Ishikawa (cell line): ENCODE data around the gene SLCO3A1.

ENCODE experiments used
- CEBPB ChIP-seq: IDR thresholded peaks from 2 replicates; pipeline ENCODE4 v1.6.1; 2012
- CREB1 ChIP-seq: IDR thresholded peaks from 2 replicates; pipeline ENCODE4 v1.6.1; 2012; ENCODE audit warnings: low read depth
- EGR1 ChIP-seq: IDR thresholded peaks from 2 replicates; pipeline ENCODE4 v1.6.1; 2012
- EP300 ChIP-seq: IDR thresholded peaks from 2 replicates; pipeline ENCODE4 v1.6.1; 2012; ENCODE audit warnings: borderline replicate concordance
- FOXM1 ChIP-seq: IDR thresholded peaks from 2 replicates; pipeline ENCODE4 v1.6.1; 2012; ENCODE audit warnings: low read depth, borderline replicate concordance
- NFIC ChIP-seq: IDR thresholded peaks from 2 replicates; pipeline ENCODE4 v1.6.1; 2012
- RAD21 ChIP-seq: IDR thresholded peaks from 2 replicates; pipeline ENCODE4 v1.6.1; 2012; ENCODE audit warnings: low read depth
- TAF1 ChIP-seq: IDR thresholded peaks from 2 replicates; pipeline ENCODE4 v1.6.1; 2012; ENCODE audit warnings: low read depth, mild to moderate bottlenecking
- TCF12 ChIP-seq: IDR thresholded peaks from 2 replicates; pipeline ENCODE4 v1.6.1; 2012; ENCODE audit warnings: low read depth
- TEAD4 ChIP-seq: IDR thresholded peaks from 2 replicates; pipeline ENCODE4 v1.6.1; 2012
- USF1 ChIP-seq: IDR thresholded peaks from 2 replicates; pipeline ENCODE4 v1.6.1; 2012
- YY1 ChIP-seq: IDR thresholded peaks from 2 replicates; pipeline ENCODE4 v1.6.1; 2012; ENCODE audit warnings: low read depth
- ZBTB7A ChIP-seq: IDR thresholded peaks from 2 replicates; pipeline ENCODE4 v1.6.1; 2012; ENCODE audit warnings: low read depth
- TF ChIP-seq, protein P1 (sequence below): IDR thresholded peaks from 2 replicates; pipeline ENCODE4 v1.6.1; 2012
- TF ChIP-seq, protein P2 (sequence below): IDR thresholded peaks from 2 replicates; pipeline ENCODE4 v1.6.1; 2012; ENCODE audit warnings: low read depth, mild to moderate bottlenecking

SLCO3A1 gene

GRCh38 chr15:92006186-92007028, 152.9 kb downstream of the SLCO3A1 start:
- TF ChIP-seq NFIC (no peak), FOXM1 (no peak), CEBPB (no peak), YY1 (no peak), ZBTB7A (no peak), EP300 (no peak), TCF12 (no peak), TEAD4 (no peak), CREB1 (no peak), USF1 (no peak), TAF1 (no peak)
- TF ChIP-seq, protein P1, sequence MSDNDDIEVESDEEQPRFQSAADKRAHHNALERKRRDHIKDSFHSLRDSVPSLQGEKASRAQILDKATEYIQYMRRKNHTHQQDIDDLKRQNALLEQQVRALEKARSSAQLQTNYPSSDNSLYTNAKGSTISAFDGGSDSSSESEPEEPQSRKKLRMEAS = no peak

- TF ChIP-seq ZBTB7A (no peak), TCF12 (no peak), NFIC (no peak), TEAD4 (no peak), FOXM1 (no peak), USF1 (no peak), YY1 (no peak), EGR1 (no peak)
- TF ChIP-seq, protein P1 = no peak
- TF ChIP-seq, protein P2, sequence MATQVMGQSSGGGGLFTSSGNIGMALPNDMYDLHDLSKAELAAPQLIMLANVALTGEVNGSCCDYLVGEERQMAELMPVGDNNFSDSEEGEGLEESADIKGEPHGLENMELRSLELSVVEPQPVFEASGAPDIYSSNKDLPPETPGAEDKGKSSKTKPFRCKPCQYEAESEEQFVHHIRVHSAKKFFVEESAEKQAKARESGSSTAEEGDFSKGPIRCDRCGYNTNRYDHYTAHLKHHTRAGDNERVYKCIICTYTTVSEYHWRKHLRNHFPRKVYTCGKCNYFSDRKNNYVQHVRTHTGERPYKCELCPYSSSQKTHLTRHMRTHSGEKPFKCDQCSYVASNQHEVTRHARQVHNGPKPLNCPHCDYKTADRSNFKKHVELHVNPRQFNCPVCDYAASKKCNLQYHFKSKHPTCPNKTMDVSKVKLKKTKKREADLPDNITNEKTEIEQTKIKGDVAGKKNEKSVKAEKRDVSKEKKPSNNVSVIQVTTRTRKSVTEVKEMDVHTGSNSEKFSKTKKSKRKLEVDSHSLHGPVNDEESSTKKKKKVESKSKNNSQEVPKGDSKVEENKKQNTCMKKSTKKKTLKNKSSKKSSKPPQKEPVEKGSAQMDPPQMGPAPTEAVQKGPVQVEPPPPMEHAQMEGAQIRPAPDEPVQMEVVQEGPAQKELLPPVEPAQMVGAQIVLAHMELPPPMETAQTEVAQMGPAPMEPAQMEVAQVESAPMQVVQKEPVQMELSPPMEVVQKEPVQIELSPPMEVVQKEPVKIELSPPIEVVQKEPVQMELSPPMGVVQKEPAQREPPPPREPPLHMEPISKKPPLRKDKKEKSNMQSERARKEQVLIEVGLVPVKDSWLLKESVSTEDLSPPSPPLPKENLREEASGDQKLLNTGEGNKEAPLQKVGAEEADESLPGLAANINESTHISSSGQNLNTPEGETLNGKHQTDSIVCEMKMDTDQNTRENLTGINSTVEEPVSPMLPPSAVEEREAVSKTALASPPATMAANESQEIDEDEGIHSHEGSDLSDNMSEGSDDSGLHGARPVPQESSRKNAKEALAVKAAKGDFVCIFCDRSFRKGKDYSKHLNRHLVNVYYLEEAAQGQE = no peak
These were observed 155.7 kb downstream of the SLCO3A1 start for GRCh38 chr15:92009162-92009561.

- TF ChIP-seq RAD21 (no peak), TEAD4 (no peak), EGR1 (no peak), TCF12 (no peak), CREB1 (no peak), YY1 (no peak), USF1 (no peak), ZBTB7A (no peak), CEBPB (no peak), NFIC (no peak)
- TF ChIP-seq, protein P1 = no peak
- TF ChIP-seq, protein P2 = no peak
These were observed 158.3 kb downstream of the SLCO3A1 start for GRCh38 chr15:92011611-92012367.

DNA sequence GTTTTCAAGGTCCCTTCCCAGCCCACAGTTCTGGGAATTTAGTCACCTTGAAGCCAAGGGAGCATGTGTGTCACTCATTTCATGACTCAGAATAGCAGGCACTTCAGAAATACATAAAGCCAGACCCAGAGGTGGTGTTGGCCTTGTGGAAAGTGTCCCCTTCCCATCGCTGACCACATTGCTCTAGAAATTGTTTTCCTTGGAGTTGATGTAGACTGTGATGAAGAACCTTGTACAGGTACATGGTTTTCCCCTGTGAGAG, 158.8 kb downstream of the SLCO3A1 start:
- TF ChIP-seq TEAD4 (no peak), CEBPB (no peak), TCF12 (no peak)
- TF ChIP-seq, protein P1 = no peak

- TF ChIP-seq TAF1 (no peak), TCF12 (no peak), RAD21 (no peak), EP300 (no peak), YY1 (no peak), EGR1 (no peak), FOXM1 (no peak), ZBTB7A (no peak), NFIC (no peak), CREB1 (no peak), USF1 (no peak), CEBPB (no peak), TEAD4 (no peak)
- TF ChIP-seq, protein P2 = no peak
- TF ChIP-seq, protein P1 = no peak
These were observed 159.4 kb downstream of the SLCO3A1 start for GRCh38 chr15:92012881-92013280.
